Hepatocyte (in vitro differentiated cells): ENCODE results near the gene SGTA.

Experiments
- EZH2 ChIP-seq: fragments of 200-600 bp; sonication (generic); IDR thresholded peaks from 2 replicates; pipeline ENCODE4 v1.6.1; 2016; ENCODE audit warnings: antibody characterized with exemption, mild to moderate bottlenecking, borderline replicate concordance
- TF ChIP-seq, protein P1 (sequence below): fragments of 200-600 bp; sonication (generic); IDR thresholded peaks from 2 replicates; pipeline ENCODE4 v1.5.1; 2016; ENCODE audit warnings: antibody characterized with exemption, mild to moderate bottlenecking; ENCODE audit not compliant: poor library complexity

DNA sequence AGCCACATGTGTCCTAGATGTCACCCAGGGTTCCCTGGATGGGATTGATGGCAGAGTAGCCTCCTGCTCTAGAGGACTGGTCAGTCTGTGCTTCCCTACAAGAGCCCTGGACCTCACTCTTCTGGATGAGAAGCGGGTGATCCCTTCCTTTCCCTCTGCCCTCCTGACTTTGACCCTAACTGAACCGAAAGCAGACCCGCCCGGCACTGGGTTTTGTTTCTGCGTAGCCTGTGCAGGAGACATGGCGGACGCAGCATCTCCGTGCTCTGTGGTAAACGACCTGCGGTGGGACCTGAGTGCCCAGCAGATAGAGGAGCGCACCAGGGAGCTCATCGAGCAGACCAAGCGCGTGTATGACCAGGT is 7.1 kb upstream of the SGTA start:
- TF ChIP-seq, protein P1, sequence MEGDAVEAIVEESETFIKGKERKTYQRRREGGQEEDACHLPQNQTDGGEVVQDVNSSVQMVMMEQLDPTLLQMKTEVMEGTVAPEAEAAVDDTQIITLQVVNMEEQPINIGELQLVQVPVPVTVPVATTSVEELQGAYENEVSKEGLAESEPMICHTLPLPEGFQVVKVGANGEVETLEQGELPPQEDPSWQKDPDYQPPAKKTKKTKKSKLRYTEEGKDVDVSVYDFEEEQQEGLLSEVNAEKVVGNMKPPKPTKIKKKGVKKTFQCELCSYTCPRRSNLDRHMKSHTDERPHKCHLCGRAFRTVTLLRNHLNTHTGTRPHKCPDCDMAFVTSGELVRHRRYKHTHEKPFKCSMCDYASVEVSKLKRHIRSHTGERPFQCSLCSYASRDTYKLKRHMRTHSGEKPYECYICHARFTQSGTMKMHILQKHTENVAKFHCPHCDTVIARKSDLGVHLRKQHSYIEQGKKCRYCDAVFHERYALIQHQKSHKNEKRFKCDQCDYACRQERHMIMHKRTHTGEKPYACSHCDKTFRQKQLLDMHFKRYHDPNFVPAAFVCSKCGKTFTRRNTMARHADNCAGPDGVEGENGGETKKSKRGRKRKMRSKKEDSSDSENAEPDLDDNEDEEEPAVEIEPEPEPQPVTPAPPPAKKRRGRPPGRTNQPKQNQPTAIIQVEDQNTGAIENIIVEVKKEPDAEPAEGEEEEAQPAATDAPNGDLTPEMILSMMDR = no peak
- no peak for TF ChIP-seq EZH2
